Activated CD4-positive, alpha-beta T cell treated with anti-CD3 and anti-CD28 coated beads, Interleukin-2, amount 10 ng/mL, durations not matched to agents 24 days and 14 days (primary cell): ENCODE results near the gene OR7C2. TPM values are rescaled to one million over a fixed set of nuclear protein-coding genes. Genes with fewer than 3 reads are reported as not detected.

Experiments used
- DNase-seq: peaks from one replicate; pipeline ENCODE4 v3.0.0; 2022
- H3K27ac Mint-ChIP-seq: one replicate; pipeline ENCODE4 v1.8.0; 2022; ENCODE audit warnings: mild to moderate bottlenecking, mixed read lengths
- H3K27me3 Mint-ChIP-seq: one replicate; pipeline ENCODE4 v1.8.0; 2022; ENCODE audit warnings: mixed read lengths
- H3K36me3 Mint-ChIP-seq: one replicate; pipeline ENCODE4 v1.8.0; 2022; ENCODE audit warnings: low read depth, mild to moderate bottlenecking, mixed read lengths
- H3K4me1 Mint-ChIP-seq: one replicate; pipeline ENCODE4 v1.8.0; 2021; ENCODE audit warnings: mixed read lengths
- H3K4me3 Mint-ChIP-seq: one replicate; pipeline ENCODE4 v1.8.0; 2022; ENCODE audit warnings: mild to moderate bottlenecking, moderate library complexity, mixed read lengths
- H3K9me3 Mint-ChIP-seq: one replicate; pipeline ENCODE4 v1.8.0; 2021; ENCODE audit warnings: mixed read lengths
- intact Hi-C: fragments of 100-400 bp; cut with micrococcal nuclease; formaldehyde crosslinking; loops from one replicate; pipeline ENCODE4 v1.15.1; 2023
- total RNA-seq: library from RNA; stranded (reverse); gene quantifications from 2 replicates; pipeline ENCODE4 v1.2.3, GENCODE V29; 2022

The OR7C2 gene
- total RNA-seq, 1 donor from 2014 or later: not detected

GRCh38 chr19:14959263-14959662, 18.0 kb downstream of the OR7C2 start:
- Mint-ChIP-seq H3K4me3 (no peak overlapping the region), H3K27me3 (no peaks in the 10 kb centered on the region), H3K36me3 (no peaks in the 10 kb centered on the region), H3K4me1 (no peaks in the 10 kb centered on the region), H3K27ac (no peak overlapping the region), H3K9me3 (peaks cover 23% of the 10 kb centered on the region)
- intact Hi-C loops: no loop called here
- DNase-seq: no peak

- no peaks in the 10 kb centered on the region for H3K27me3 Mint-ChIP-seq
- no peak for DNase-seq
- no peak overlapping the region for H3K27ac Mint-ChIP-seq
- no peaks in the 10 kb centered on the region for H3K36me3 Mint-ChIP-seq
- H3K9me3 Mint-ChIP-seq: peaks cover 17% of the 10 kb centered on the region
- no peak overlapping the region for H3K4me3 Mint-ChIP-seq
- intact Hi-C loops: no loop called here
- H3K4me1 Mint-ChIP-seq: no peaks in the 10 kb centered on the region
These were observed 20.8 kb downstream of the OR7C2 start for GRCh38 chr19:14961956-14962685.

DNA sequence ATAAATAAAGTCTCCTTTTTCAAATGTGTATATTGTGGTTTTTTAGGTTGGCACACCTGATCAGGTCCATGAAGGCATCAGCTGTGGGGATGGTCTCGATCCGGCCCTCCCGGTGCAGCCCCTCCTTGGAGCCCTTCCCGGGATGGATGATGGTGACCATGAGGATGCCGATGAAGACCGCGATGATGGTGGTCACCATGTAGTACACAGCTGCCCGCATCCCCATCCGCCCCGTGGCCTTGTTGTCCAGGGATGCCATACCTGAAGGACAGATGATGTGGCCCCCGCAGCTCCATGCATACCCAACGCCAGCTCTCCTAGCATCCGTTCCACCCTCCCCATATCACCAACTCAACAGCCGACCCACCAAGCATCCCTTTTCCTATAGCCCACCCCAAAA, 27.0 kb downstream of the OR7C2 start:
- Mint-ChIP-seq H3K4me3 (no peak overlapping the region), H3K27me3 (no peaks in the 10 kb centered on the region), H3K36me3 (no peaks in the 10 kb centered on the region), H3K27ac (no peak overlapping the region), H3K9me3 (peaks cover 3% of the 10 kb centered on the region), H3K4me1 (no peaks in the 10 kb centered on the region)
- DNase-seq: no peak
- intact Hi-C loops: no loop called here

GRCh38 chr19:14971474-14971873, 30.2 kb downstream of the OR7C2 start:
- H3K4me1 Mint-ChIP-seq: no peaks in the 10 kb centered on the region
- H3K4me3 Mint-ChIP-seq: no peak overlapping the region
- H3K36me3 Mint-ChIP-seq: no peaks in the 10 kb centered on the region
- H3K27ac Mint-ChIP-seq: no peak overlapping the region
- no peak for DNase-seq
- intact Hi-C loops: no loop called here
- H3K9me3 Mint-ChIP-seq: no peaks in the 10 kb centered on the region
- no peaks in the 10 kb centered on the region for H3K27me3 Mint-ChIP-seq

GRCh38 chr19:14972676-14973075, 31.4 kb downstream of the OR7C2 start:
- no peak for DNase-seq
- no peak overlapping the region for H3K27ac Mint-ChIP-seq
- intact Hi-C loops: no loop called here
- H3K4me1 Mint-ChIP-seq: no peaks in the 10 kb centered on the region
- H3K36me3 Mint-ChIP-seq: no peaks in the 10 kb centered on the region
- peaks cover 1% of the 10 kb centered on the region for H3K27me3 Mint-ChIP-seq
- H3K4me3 Mint-ChIP-seq: no peak overlapping the region
- H3K9me3 Mint-ChIP-seq: no peaks in the 10 kb centered on the region

DNA sequence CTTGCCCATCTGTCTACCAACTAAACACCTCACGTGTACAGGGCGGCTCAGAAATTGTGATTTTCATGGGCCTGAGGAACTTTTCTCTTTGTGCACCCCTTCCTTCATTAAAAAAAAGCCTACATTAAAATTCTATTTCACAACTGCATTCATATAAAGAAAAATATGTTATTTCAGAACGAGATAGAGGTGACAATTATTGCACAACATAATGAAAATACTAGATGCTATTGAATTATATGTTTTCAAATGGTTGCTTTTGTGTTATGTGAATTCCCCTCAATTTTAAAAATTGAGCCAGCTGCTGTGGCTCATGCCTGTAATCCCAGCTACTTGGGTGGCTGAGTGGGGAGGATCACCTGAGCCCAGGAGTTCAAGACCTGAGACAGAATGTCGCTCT, 33.2 kb downstream of the OR7C2 start:
- H3K27ac Mint-ChIP-seq: no peak overlapping the region
- intact Hi-C loops: no loop called here
- no peaks in the 10 kb centered on the region for H3K4me1 Mint-ChIP-seq
- peaks cover 16% of the 10 kb centered on the region for H3K27me3 Mint-ChIP-seq
- H3K36me3 Mint-ChIP-seq: no peaks in the 10 kb centered on the region
- no peak overlapping the region for H3K4me3 Mint-ChIP-seq
- no peak for DNase-seq
- H3K9me3 Mint-ChIP-seq: no peaks in the 10 kb centered on the region

- H3K9me3 Mint-ChIP-seq: no peaks in the 10 kb centered on the region
- DNase-seq: no peak
- no peaks in the 10 kb centered on the region for H3K4me1 Mint-ChIP-seq
- H3K27me3 Mint-ChIP-seq: peaks cover 29% of the 10 kb centered on the region
- no peak overlapping the region for H3K4me3 Mint-ChIP-seq
- intact Hi-C loops: no loop called here
- H3K27ac Mint-ChIP-seq: no peak overlapping the region
- H3K36me3 Mint-ChIP-seq: no peaks in the 10 kb centered on the region
These were observed 35.8 kb downstream of the OR7C2 start for GRCh38 chr19:14977128-14977527.

DNA sequence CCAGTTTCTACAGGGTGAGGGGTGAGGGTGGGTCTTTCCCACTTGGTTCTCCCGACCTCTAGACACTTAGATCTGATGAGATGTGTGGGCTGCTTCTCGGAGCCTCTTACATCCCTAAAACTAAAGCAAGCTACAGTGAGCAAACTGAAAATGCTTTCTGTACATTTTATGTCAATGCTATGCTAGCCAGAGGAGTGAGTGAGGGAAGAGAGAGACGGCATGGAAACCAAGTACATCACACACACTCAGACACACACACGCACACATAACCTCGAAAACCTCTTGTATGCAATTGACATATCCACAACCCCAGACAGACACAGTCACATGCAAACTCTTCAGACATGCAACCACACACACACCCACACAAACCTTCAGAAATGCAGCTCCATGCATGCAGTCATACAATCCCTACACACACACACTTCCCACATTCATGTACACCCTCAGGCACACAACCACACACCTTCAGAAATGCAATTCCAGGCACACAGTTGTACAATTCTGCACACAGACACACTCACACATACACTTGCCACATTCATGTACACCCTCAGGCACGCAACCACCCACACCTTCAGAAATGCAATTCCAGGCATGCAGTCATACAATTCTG, 37.0 kb downstream of the OR7C2 start:
- Mint-ChIP-seq H3K4me3 (no peak overlapping the region), H3K27ac (no peak overlapping the region), H3K4me1 (no peaks in the 10 kb centered on the region), H3K27me3 (peaks cover 29% of the 10 kb centered on the region), H3K9me3 (no peaks in the 10 kb centered on the region), H3K36me3 (no peaks in the 10 kb centered on the region)
- intact Hi-C loops: no loop called here
- no peak for DNase-seq

- intact Hi-C loops: no loop called here
- no peak within 1 kb of the TSS for H3K27ac Mint-ChIP-seq
- no peak within 1 kb of the TSS for H3K4me3 Mint-ChIP-seq
- DNase-seq: no peak
- H3K4me1 Mint-ChIP-seq: no peaks in the 10 kb centered on the region
- H3K27me3 Mint-ChIP-seq: peaks cover 29% of the 10 kb centered on the region
- H3K9me3 Mint-ChIP-seq: no peaks in the 10 kb centered on the region
- H3K36me3 Mint-ChIP-seq: no peaks in the 10 kb centered on the region
These were observed 38.4 kb downstream of the OR7C2 start, which contains the start of gene SLC1A6 for GRCh38 chr19:14979476-14980255. Gene SLC1A6 (minus strand): TSS chr19:14979864. CDS start chr19:14972910, 6,954 bp downstream.

GRCh38 chr19:14985133-14985532, 43.8 kb downstream of the OR7C2 start:
- Mint-ChIP-seq H3K9me3 (no peaks in the 10 kb centered on the region), H3K27me3 (peaks cover 10% of the 10 kb centered on the region), H3K4me3 (no peak overlapping the region), H3K4me1 (no peaks in the 10 kb centered on the region), H3K36me3 (no peaks in the 10 kb centered on the region), H3K27ac (no peak overlapping the region)
- intact Hi-C loops: no loop called here
- DNase-seq: no peak

Other genes with a start within 250 kb of the OR7C2 start
- gene ADGRE2, start 162.9 kb upstream of the OR7C2 start, total RNA-seq: 1.8 and 2.8 TPM in 2 replicates
- not detected in 2 replicates for gene OR7A5, start 106.3 kb upstream of the OR7C2 start, total RNA-seq
- not detected in 2 replicates for gene OR7C1, start 106.3 kb upstream of the OR7C2 start, total RNA-seq
- not detected in 2 replicates for gene OR7A10, start 92.6 kb upstream of the OR7C2 start, total RNA-seq
- not detected in 2 replicates for gene OR7A17, start 55.4 kb upstream of the OR7C2 start, total RNA-seq
- not detected in 2 replicates for gene SLC1A6, start 38.4 kb downstream of the OR7C2 start, total RNA-seq
- gene CASP14, start 108.0 kb downstream of the OR7C2 start, total RNA-seq: not detected in 2 replicates
- not detected in 2 replicates for gene OR1I1, start 140.7 kb downstream of the OR7C2 start, total RNA-seq
- gene SYDE1, start 165.9 kb downstream of the OR7C2 start, total RNA-seq: 1.1 and 1.3 TPM in 2 replicates